K562 (cell line): ENCODE data around the gene MPHOSPH10. TPM values are rescaled to one million over a fixed set of nuclear protein-coding genes. Genes with fewer than 3 reads are reported as not detected.

Source experiments
- REST ChIP-seq, 2 experiments: fragments of 450-650 bp; formaldehyde crosslinking in 1 of 2; IDR thresholded peaks; 2 replicates each; pipeline versions ENCODE4 v1.4.0 to v1.6.1; 2014 to 2020; ENCODE audit warnings: mild to moderate bottlenecking in 2 of 2, borderline replicate concordance in 1 of 2, low read depth in 1 of 2
- STAG1 ChIP-seq: sonication (generic); formaldehyde crosslinking; IDR thresholded peaks from 2 replicates; pipeline ENCODE4 v1.5.0; 2020; ENCODE audit warnings: missing genetic modification reagents, borderline replicate concordance
- polyA plus RNA-seq, 8 experiments: library from polyadenylated mRNA; depleted of rRNA in 4 of 8; stranded (reverse) in 5 of 8; unstranded in 3 of 8; fragments of >200 nt; fragmentation: Nextera tagmentation in 2 of 8; fragmentation: Illumina TruSeq in 1 of 8; extraction: Ambion mirVana in 2 of 8; extraction: Trizol in 1 of 8; gene quantifications; 2 replicates each; pipeline versions ENCODE4 v1.2.1 to v1.2.3, GENCODE V29; 2011 to 2014; ENCODE audit warnings: inconsistent platforms in 1 of 8, missing spikeins in 1 of 8
- total RNA-seq, 7 experiments: library from RNA; depleted of rRNA in 6 of 7; stranded (reverse); fragments of >200 nt in 6 of 7; fragmentation: Illumina TruSeq in 2 of 7; extraction: Trizol in 2 of 7; gene quantifications; 2 replicates each; pipeline versions ENCODE4 v1.2.1 to v1.2.3, GENCODE V29; 2011 to 2021; ENCODE audit warnings: low replicate concordance in 1 of 7

Gene MPHOSPH10
- total and polyA plus RNA-seq, 9 of the 15 experiments (the other 6 are each of a cell fraction or from before 2014, with no cell fraction given) = 36.8 to 83.7 (median 58.5) TPM

- TF ChIP-seq REST (IDR thresholded peaks at IDR 0.05; ENCODE audit: borderline replicate concordance) (peak; percentile 54; the same call in 1 of the 2 replicates), REST (CRISPR knock-in tag; IDR thresholded peaks at IDR 0.05; ENCODE audit: low read depth) (no peak), STAG1 (CRISPR knock-in tag) (peak; percentile 33; the same call in 1 of the 2 replicates)
Measured at GRCh38 chr2:71154798-71155197, 24.4 kb downstream of the MPHOSPH10 start (continued).
